ENCODE results near the gene ASCC1. TPM values are rescaled to one million over a fixed set of nuclear protein-coding genes. Genes with fewer than 3 reads are reported as not detected.

ASCC1 gene
- total RNA-seq, 2 donors from 2014 or later, result 65.5 to 87.6 TPM

GRCh38 chr10:72050873-72051272 is 165.2 kb downstream of the ASCC1 start:
- DNase-seq (ENCODE audit: low spot score in 2 of 2) (no peak), ATAC-seq (no peak)
- no peaks in the 10 kb centered on the region for H3K36me3 Mint-ChIP-seq
- H3K9me3 Mint-ChIP-seq, result no peaks in the 10 kb centered on the region
- H3K27ac Mint-ChIP-seq, result no peak overlapping the region

GRCh38 chr10:72049969-72050781 is 165.9 kb downstream of the ASCC1 start:
- H3K36me3 Mint-ChIP-seq, result no peaks in the 10 kb centered on the region
- no peak for DNase-seq (ENCODE audit: low spot score in 2 of 2)
- H3K27ac Mint-ChIP-seq, result peak overlapping the region in 1 of 2 donors; percentile 44

GRCh38 chr10:72049472-72049871 is 166.6 kb downstream of the ASCC1 start:
- no peaks in the 10 kb centered on the region for H3K9me3 Mint-ChIP-seq
- DNase-seq (ENCODE audit: low spot score in 2 of 2) (no peak), ATAC-seq (no peak)
- no peak overlapping the region for H3K27ac Mint-ChIP-seq
- H3K36me3 Mint-ChIP-seq, result no peaks in the 10 kb centered on the region

More at GRCh38 chr10:72049969-72050781, 165.9 kb downstream of the ASCC1 start:
- ATAC-seq, result peak in 1 of 2 donors; percentile 62
- no peaks in the 10 kb centered on the region for H3K9me3 Mint-ChIP-seq

- ATAC-seq (peak; percentile 81 to 87), DNase-seq (ENCODE audit: low spot score in 2 of 2) (peak; percentile 83 to 86)
- Mint-ChIP-seq H3K27ac (peak overlapping the region in 1 of 2 donors; percentile 71), H3K9me3 (no peaks in the 10 kb centered on the region), H3K36me3 (no peaks in the 10 kb centered on the region)
Measured at GRCh38 chr10:72048450-72049124, 167.5 kb downstream of the ASCC1 start.

Other genes starting within 250 kb of the ASCC1 start
- 100 to 1,000 TPM; 170 to 209 TPM for gene SPOCK2, start 127.7 kb downstream of the ASCC1 start, total RNA-seq
- 100 to 1,000 TPM in 1 of 2 donors, 10 to 100 TPM in 1; 88.2 to 107 TPM for gene ANAPC16, start 264 bp downstream of the ASCC1 start, total RNA-seq
- gene DDIT4, start 57.6 kb upstream of the ASCC1 start, total RNA-seq, result 1,000 to 10,000 TPM; 1,025 to 1,076 TPM
- gene DNAJB12, start 138.6 kb upstream of the ASCC1 start, total RNA-seq, result 10 to 100 TPM; 20.7 to 26.6 TPM

All from activated naive CD4-positive, alpha-beta T cell treated with anti-CD3 and anti-CD28 coated beads, Interleukin-2, amount 50 U/mL, for 72 hours (primary cell).